Astrocyte (in vitro differentiated cells and primary cell): ENCODE results near the gene MROH9.

Experiments
- EZH2 ChIP-seq: IDR thresholded peaks from 2 replicates; pipeline ENCODE4 v1.6.1; 2012; ENCODE audit warnings: mild to moderate bottlenecking, low read length, inconsistent platforms; ENCODE audit not compliant: insufficient read depth
- TF ChIP-seq, protein P1 (sequence below): IDR thresholded peaks from 2 replicates; pipeline ENCODE4 v1.5.1; 2011; ENCODE audit warnings: low read depth, mild to moderate bottlenecking, inconsistent platforms, low read length, moderate library complexity; ENCODE audit not compliant: insufficient read depth

DNA sequence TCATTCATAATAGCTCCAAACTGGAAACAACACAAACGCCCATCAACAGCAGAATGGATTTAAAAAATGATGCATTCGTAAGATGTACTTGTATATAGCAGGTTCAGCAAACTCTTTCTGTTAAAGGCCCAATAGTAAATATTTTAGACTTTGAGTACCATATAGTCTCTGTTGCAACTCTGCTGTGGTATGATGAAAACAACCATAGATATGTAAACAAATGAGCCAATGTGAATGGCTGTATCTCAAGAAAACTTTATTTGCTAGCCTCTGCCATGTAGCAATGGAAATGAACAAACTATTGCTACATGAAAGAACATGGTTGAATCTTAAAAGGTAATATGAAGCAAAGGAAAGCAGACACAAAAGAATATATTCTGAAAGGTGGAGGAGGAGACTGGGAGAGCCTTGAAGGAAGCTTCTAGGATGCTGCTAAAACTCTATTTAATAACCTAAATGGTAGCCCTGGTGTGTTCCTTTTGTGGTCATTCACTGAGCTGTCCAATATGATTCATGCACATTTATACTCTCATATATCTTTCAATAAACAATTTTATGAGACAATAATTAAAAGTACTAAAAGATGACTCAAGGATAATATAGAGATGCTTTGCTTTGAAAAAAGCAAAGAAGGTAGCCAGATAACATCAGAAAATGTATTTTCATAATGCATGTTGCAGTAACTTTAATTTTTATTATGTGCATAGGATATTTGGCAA lies 126.2 kb downstream of the MROH9 start:
- TF ChIP-seq, protein P1, sequence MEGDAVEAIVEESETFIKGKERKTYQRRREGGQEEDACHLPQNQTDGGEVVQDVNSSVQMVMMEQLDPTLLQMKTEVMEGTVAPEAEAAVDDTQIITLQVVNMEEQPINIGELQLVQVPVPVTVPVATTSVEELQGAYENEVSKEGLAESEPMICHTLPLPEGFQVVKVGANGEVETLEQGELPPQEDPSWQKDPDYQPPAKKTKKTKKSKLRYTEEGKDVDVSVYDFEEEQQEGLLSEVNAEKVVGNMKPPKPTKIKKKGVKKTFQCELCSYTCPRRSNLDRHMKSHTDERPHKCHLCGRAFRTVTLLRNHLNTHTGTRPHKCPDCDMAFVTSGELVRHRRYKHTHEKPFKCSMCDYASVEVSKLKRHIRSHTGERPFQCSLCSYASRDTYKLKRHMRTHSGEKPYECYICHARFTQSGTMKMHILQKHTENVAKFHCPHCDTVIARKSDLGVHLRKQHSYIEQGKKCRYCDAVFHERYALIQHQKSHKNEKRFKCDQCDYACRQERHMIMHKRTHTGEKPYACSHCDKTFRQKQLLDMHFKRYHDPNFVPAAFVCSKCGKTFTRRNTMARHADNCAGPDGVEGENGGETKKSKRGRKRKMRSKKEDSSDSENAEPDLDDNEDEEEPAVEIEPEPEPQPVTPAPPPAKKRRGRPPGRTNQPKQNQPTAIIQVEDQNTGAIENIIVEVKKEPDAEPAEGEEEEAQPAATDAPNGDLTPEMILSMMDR: no peak
- TF ChIP-seq EZH2: no peak
